Measurements from ENCODE around the gene BTBD16. TPM values are rescaled to one million over a fixed set of nuclear protein-coding genes. Genes with fewer than 3 reads are reported as not detected.

BTBD16 gene
- total RNA-seq, 6 donors from 2014 or later: 0.20 to 1.8 (median 0.91) TPM; not detected in 3

DNA sequence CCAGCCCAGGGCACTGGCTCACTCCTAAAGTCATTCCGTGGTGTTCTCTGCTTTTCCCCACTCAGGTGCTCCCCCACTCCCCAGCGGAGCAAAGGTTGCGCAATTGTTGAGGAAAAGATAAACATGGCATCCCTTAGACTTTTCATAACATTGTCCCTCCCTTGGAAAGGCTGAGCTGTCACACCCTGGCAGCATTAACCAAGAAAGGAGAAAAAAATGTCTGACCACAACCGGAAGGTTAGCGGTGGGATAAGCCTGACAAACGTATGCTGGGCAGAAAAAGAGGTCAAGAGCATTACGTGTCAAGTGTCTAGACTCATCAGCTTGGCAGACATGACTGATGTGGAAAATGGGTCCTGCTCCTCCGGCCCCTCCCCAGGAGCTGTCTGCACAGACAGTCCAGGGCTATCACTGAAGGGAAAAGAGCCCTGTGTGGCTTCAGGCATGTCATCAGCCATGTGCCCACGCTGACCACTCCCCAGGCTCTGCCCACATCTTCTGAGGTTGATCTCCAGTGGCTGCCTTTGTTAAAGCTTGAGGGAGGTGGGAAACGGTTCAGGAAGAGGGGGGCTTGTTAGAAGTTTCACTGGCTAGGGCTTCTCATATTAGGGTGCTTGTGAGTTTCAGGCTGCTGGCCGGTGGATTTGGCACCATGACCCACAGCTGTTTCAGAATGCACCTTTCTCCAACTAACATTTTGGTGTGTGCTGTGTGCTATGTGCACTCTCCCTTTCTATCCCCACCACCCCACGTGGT is 30.1 kb downstream of the BTBD16 start:
- ATAC-seq (ENCODE audit: low FRiP score in 2 of 2) (peak in 1 of 2 donors; percentile 79), DNase-seq (no peak)
- no peaks in the 10 kb centered on the region for H3K9me3 ChIP-seq
- WGBS, 2 donors: 51 to 54% methylated on average over 11 to 12 of the region's 12 CpGs
- TF ChIP-seq POLR2A (IDR thresholded peaks at IDR 0.05) (no peak), EP300 (IDR thresholded peaks at IDR 0.05) (no peak), POLR2AphosphoS5 (IDR thresholded peaks at IDR 0.05) (no peak)
- TF ChIP-seq, protein P1, sequence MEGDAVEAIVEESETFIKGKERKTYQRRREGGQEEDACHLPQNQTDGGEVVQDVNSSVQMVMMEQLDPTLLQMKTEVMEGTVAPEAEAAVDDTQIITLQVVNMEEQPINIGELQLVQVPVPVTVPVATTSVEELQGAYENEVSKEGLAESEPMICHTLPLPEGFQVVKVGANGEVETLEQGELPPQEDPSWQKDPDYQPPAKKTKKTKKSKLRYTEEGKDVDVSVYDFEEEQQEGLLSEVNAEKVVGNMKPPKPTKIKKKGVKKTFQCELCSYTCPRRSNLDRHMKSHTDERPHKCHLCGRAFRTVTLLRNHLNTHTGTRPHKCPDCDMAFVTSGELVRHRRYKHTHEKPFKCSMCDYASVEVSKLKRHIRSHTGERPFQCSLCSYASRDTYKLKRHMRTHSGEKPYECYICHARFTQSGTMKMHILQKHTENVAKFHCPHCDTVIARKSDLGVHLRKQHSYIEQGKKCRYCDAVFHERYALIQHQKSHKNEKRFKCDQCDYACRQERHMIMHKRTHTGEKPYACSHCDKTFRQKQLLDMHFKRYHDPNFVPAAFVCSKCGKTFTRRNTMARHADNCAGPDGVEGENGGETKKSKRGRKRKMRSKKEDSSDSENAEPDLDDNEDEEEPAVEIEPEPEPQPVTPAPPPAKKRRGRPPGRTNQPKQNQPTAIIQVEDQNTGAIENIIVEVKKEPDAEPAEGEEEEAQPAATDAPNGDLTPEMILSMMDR (IDR thresholded peaks at IDR 0.05): no peak
- H3K27ac ChIP-seq: no peak overlapping the region
- no peaks in the 10 kb centered on the region for H3K27me3 ChIP-seq
- H3K4me3 ChIP-seq: no peak overlapping the region
- H3K4me1 ChIP-seq: no peaks in the 10 kb centered on the region
- H3K36me3 ChIP-seq: no peaks in the 10 kb centered on the region

DNA sequence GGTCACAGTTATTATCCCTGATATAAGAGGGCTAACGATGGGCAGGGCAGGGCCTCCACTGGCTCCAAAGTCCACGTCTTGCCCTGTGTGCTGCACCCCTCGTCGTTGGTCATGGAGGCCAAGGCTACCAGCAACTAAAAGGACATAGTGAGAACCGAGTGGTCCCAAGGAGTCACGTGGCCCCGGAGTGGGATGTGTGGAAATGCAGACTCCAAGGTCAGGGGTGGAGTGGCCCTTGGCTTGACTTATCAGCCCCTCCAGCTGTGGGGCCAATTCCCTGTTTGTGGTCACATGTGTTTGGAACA is 30.7 kb downstream of the BTBD16 start:
- H3K4me1 ChIP-seq: no peaks in the 10 kb centered on the region
- no peak for ATAC-seq (ENCODE audit: low FRiP score in 2 of 2)

DNA sequence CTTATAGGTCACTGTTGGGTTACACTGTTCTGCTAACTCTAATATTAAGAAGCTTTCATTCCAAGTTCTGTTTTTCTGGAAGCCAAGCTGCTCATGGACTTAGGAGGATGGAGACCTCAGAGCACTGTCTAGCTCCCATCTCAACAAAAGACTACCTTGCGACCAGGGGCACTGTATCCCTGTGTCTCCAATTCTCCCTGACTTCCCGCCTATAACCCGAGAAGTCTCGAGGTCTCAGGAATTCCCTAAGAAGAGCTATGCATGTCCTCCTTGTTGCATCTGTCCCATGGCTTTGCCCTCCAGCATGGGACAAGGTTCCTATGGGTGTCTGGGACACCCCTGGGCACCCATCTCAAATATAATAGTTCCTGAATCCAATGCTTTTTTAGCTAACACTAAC is 31.2 kb downstream of the BTBD16 start:
- H3K4me3 ChIP-seq: no peak overlapping the region
- ATAC-seq (ENCODE audit: low FRiP score in 2 of 2): no peak
- no peaks in the 10 kb centered on the region for H3K4me1 ChIP-seq
- 87 to 91% methylated on average over 4 of the region's 4 CpGs for WGBS, 2 donors
- no peaks in the 10 kb centered on the region for H3K27me3 ChIP-seq
- no peaks in the 10 kb centered on the region for H3K36me3 ChIP-seq
- no peaks in the 10 kb centered on the region for H3K9me3 ChIP-seq
- no peak for DNase-seq
- no peak for TF ChIP-seq EP300 (IDR thresholded peaks at IDR 0.05)
- no peak for TF ChIP-seq POLR2A (IDR thresholded peaks at IDR 0.05)
- TF ChIP-seq POLR2AphosphoS5 (IDR thresholded peaks at IDR 0.05): no peak
- TF ChIP-seq, protein P1 (IDR thresholded peaks at IDR 0.05): no peak
- H3K27ac ChIP-seq: no peak overlapping the region

More for the DNA sequence above, 30.7 kb downstream of the BTBD16 start:
- Histone ChIP-seq H3K4me3 (no peak overlapping the region), H3K27ac (no peak overlapping the region), H3K27me3 (no peaks in the 10 kb centered on the region), H3K9me3 (no peaks in the 10 kb centered on the region), H3K36me3 (no peaks in the 10 kb centered on the region)
- WGBS, 2 donors: 80 to 84% methylated on average over 7 of the region's 7 CpGs
- TF ChIP-seq POLR2A (IDR thresholded peaks at IDR 0.05): no peak
- TF ChIP-seq POLR2AphosphoS5 (IDR thresholded peaks at IDR 0.05): no peak
- TF ChIP-seq, protein P1 (IDR thresholded peaks at IDR 0.05): no peak
- no peak for TF ChIP-seq EP300 (IDR thresholded peaks at IDR 0.05)
- DNase-seq: no peak

DNA sequence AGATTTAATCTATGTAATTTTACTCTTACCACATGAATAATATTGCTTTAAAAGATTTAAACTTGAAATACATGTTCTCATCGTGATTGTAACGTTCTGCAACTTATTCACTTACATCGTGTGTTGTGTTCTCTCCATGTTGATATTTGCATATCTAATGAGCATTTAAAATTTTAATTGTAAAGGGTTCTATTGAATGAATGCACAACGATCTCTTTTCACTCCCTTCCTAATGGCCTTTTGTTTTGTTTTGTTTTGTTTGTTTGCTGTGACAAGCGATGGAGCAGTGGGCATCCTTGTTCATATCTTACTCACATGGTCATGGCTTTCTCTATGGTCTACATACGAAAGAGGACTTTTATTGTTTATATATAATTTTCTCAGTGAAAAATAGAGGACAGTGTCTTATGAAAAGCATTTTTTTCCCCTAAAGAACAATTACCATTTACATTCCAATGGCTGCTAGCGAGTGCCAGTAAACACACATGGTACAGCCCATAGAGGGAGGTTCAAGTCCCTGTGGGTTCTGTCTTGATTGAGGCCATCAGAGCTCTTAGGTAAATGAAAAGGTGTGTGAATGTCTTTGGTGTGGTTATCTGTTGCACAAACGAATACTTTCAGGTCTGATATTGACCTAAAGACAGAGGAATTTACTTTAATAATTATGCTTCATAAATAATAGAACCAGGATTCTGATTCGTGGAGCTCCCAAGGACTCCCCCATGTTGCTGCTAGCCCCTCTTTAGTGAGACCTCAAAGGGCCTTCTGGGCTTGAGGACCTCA is 32.4 kb downstream of the BTBD16 start:
- WGBS, 2 donors: 82 to 83% methylated on average over 9 of the region's 9 CpGs
- no peak for ATAC-seq (ENCODE audit: low FRiP score in 2 of 2)

More for the DNA sequence above, 32.4 kb downstream of the BTBD16 start:
- Histone ChIP-seq H3K27ac (no peak overlapping the region), H3K9me3 (no peaks in the 10 kb centered on the region), H3K27me3 (no peaks in the 10 kb centered on the region), H3K4me1 (peaks cover 0 to 5% (median under 1%) of the 10 kb centered on the region in 4 donors), H3K36me3 (no peaks in the 10 kb centered on the region), H3K4me3 (no peak overlapping the region)
- TF ChIP-seq POLR2A (IDR thresholded peaks at IDR 0.05) (no peak), EP300 (IDR thresholded peaks at IDR 0.05) (no peak), POLR2AphosphoS5 (IDR thresholded peaks at IDR 0.05) (no peak)
- TF ChIP-seq, protein P1 (IDR thresholded peaks at IDR 0.05): no peak
- no peak for DNase-seq
